ENCODE data around the gene MFRP. TPM values are rescaled to one million over a fixed set of nuclear protein-coding genes. Genes with fewer than 3 reads are reported as not detected.

The MFRP gene
- total and polyA plus RNA-seq, 9 of the 15 experiments (the other 6 are each of a cell fraction or from before 2014, with no cell fraction given), result not detected

DNA sequence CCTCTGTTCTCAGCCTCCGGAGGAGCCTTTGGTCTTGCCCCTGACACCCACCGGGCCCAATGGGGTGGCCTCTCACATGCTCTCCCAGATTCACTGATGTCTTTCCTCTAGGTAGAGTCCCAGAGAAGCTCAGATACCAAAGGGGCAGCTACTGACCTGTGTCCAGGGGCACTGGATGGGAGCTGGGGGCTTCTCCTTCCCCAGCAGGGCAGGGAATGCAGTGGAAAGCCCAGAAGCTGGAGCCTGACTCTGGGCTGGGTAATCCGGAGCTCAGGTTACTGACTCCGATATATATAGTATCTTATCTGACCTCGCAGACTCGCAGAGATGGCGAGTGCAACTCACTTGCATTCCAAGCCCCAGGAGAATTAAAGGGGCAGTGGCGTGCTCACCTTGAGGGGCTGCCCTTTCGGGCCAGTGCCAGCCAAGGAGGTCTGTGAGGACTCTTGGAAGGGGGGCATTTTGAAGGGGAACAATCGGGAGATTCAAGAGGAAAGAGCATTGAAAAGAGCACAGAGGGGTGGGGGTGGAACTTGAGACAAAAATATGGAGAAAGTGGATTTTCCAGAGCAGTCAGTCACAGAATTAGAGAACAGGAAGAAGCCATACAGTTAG lies 32.5 kb upstream of the MFRP start (continued):
- TF ChIP-seq, protein P1, sequence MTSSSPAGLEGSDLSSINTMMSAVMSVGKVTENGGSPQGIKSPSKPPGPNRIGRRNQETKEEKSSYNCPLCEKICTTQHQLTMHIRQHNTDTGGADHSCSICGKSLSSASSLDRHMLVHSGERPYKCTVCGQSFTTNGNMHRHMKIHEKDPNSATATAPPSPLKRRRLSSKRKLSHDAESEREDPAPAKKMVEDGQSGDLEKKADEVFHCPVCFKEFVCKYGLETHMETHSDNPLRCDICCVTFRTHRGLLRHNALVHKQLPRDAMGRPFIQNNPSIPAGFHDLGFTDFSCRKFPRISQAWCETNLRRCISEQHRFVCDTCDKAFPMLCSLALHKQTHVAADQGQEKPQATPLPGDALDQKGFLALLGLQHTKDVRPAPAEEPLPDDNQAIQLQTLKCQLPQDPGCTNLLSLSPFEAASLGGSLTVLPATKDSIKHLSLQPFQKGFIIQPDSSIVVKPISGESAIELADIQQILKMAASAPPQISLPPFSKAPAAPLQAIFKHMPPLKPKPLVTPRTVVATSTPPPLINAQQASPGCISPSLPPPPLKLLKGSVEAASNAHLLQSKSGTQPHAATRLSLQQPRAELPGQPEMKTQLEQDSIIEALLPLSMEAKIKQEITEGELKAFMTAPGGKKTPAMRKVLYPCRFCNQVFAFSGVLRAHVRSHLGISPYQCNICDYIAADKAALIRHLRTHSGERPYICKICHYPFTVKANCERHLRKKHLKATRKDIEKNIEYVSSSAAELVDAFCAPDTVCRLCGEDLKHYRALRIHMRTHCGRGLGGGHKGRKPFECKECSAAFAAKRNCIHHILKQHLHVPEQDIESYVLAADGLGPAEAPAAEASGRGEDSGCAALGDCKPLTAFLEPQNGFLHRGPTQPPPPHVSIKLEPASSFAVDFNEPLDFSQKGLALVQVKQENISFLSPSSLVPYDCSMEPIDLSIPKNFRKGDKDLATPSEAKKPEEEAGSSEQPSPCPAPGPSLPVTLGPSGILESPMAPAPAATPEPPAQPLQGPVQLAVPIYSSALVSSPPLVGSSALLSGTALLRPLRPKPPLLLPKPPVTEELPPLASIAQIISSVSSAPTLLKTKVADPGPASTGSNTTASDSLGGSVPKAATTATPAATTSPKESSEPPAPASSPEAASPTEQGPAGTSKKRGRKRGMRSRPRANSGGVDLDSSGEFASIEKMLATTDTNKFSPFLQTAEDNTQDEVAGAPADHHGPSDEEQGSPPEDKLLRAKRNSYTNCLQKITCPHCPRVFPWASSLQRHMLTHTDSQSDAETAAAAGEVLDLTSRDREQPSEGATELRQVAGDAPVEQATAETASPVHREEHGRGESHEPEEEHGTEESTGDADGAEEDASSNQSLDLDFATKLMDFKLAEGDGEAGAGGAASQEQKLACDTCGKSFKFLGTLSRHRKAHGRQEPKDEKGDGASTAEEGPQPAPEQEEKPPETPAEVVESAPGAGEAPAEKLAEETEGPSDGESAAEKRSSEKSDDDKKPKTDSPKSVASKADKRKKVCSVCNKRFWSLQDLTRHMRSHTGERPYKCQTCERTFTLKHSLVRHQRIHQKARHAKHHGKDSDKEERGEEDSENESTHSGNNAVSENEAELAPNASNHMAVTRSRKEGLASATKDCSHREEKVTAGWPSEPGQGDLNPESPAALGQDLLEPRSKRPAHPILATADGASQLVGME (CRISPR knock-in tag; IDR thresholded peaks at IDR 0.05), result no peak
- TF ChIP-seq KDM5B (IDR thresholded peaks at IDR 0.05; ENCODE audit: insufficient replicate concordance, low read depth, low read length) (peak; percentile 40), ZNF75A (CRISPR knock-in tag; IDR thresholded peaks at IDR 0.05) (no peak), PHF8 (IDR thresholded peaks at IDR 0.05; ENCODE audit: borderline replicate concordance, low read length) (no peak; the same call in 1 of the 2 replicates), ZNF668 (CRISPR knock-in tag; IDR thresholded peaks at IDR 0.05) (no peak), FOXA1 (IDR thresholded peaks at IDR 0.05; ENCODE audit: borderline replicate concordance) (no peak), TCF3 (CRISPR knock-in tag; IDR thresholded peaks at IDR 0.05) (peak; percentile 77), HNRNPK (IDR thresholded peaks at IDR 0.05; ENCODE audit: low read depth, low read length, poor library complexity, severe bottlenecking) (no peak)
- TF ChIP-seq, protein P2, sequence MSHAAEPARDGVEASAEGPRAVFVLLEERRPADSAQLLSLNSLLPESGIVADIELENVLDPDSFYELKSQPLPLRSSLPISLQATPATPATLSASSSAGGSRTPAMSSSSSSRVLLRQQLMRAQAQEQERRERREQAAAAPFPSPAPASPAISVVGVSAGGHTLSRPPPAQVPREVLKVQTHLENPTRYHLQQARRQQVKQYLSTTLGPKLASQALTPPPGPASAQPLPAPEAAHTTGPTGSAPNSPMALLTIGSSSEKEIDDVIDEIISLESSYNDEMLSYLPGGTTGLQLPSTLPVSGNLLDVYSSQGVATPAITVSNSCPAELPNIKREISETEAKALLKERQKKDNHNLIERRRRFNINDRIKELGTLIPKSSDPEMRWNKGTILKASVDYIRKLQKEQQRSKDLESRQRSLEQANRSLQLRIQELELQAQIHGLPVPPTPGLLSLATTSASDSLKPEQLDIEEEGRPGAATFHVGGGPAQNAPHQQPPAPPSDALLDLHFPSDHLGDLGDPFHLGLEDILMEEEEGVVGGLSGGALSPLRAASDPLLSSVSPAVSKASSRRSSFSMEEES (CRISPR knock-in tag; IDR thresholded peaks at IDR 0.05), result no peak
- TF ChIP-seq, protein P3, sequence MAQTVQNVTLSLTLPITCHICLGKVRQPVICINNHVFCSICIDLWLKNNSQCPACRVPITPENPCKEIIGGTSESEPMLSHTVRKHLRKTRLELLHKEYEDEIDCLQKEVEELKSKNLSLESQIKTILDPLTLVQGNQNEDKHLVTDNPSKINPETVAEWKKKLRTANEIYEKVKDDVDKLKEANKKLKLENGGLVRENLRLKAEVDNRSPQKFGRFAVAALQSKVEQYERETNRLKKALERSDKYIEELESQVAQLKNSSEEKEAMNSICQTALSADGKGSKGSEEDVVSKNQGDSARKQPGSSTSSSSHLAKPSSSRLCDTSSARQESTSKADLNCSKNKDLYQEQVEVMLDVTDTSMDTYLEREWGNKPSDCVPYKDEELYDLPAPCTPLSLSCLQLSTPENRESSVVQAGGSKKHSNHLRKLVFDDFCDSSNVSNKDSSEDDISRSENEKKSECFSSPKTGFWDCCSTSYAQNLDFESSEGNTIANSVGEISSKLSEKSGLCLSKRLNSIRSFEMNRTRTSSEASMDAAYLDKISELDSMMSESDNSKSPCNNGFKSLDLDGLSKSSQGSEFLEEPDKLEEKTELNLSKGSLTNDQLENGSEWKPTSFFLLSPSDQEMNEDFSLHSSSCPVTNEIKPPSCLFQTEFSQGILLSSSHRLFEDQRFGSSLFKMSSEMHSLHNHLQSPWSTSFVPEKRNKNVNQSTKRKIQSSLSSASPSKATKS (CRISPR knock-in tag; IDR thresholded peaks at IDR 0.05), result no peak
- TF ChIP-seq, protein P4, sequence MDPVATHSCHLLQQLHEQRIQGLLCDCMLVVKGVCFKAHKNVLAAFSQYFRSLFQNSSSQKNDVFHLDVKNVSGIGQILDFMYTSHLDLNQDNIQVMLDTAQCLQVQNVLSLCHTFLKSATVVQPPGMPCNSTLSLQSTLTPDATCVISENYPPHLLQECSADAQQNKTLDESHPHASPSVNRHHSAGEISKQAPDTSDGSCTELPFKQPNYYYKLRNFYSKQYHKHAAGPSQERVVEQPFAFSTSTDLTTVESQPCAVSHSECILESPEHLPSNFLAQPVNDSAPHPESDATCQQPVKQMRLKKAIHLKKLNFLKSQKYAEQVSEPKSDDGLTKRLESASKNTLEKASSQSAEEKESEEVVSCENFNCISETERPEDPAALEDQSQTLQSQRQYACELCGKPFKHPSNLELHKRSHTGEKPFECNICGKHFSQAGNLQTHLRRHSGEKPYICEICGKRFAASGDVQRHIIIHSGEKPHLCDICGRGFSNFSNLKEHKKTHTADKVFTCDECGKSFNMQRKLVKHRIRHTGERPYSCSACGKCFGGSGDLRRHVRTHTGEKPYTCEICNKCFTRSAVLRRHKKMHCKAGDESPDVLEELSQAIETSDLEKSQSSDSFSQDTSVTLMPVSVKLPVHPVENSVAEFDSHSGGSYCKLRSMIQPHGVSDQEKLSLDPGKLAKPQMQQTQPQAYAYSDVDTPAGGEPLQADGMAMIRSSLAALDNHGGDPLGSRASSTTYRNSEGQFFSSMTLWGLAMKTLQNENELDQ (CRISPR knock-in tag; IDR thresholded peaks at IDR 0.05; ENCODE audit: borderline replicate concordance), result no peak

Data from K562 (cell line).